HG03039 (cell line): ENCODE measurements around the gene CALN1.

Experiments used
- ATAC-seq: cut with Tn5 transposase; IDR thresholded peaks from one replicate; pipeline ENCODE4 v1.9.1; 2021; ENCODE audit warnings: mild to moderate bottlenecking, moderate library complexity; ENCODE audit not compliant: unreplicated experiment

Gene CALN1

GRCh38 chr7:72272479-72272878 lies 139.7 kb downstream of the CALN1 start:
- no peak for ATAC-seq

- ATAC-seq, result no peak
Measured at GRCh38 chr7:72268796-72269195, 143.3 kb downstream of the CALN1 start.

- no peak for ATAC-seq
Measured at GRCh38 chr7:72268090-72268489, 144.0 kb downstream of the CALN1 start.

- no peak for ATAC-seq
Measured at GRCh38 chr7:72267291-72267800, 144.8 kb downstream of the CALN1 start.

GRCh38 chr7:72266771-72267170 lies 145.4 kb downstream of the CALN1 start:
- no peak for ATAC-seq

GRCh38 chr7:72265071-72265904 lies 146.8 kb downstream of the CALN1 start:
- no peak for ATAC-seq

- no peak for ATAC-seq
Measured at GRCh38 chr7:72260406-72260805, 151.7 kb downstream of the CALN1 start.

- ATAC-seq, result no peak
Measured at GRCh38 chr7:72258074-72258473, 154.1 kb downstream of the CALN1 start.

- ATAC-seq, result no peak
Measured at GRCh38 chr7:72254455-72254854, 157.7 kb downstream of the CALN1 start.

GRCh38 chr7:72249106-72249505 lies 163.0 kb downstream of the CALN1 start:
- ATAC-seq, result no peak

- ATAC-seq, result no peak
Measured at GRCh38 chr7:72244826-72245398, 167.2 kb downstream of the CALN1 start.

- ATAC-seq, result no peak
Measured at GRCh38 chr7:72243329-72243728, 168.8 kb downstream of the CALN1 start.

- ATAC-seq, result no peak
Measured at GRCh38 chr7:72235351-72235750, 176.8 kb downstream of the CALN1 start.

GRCh38 chr7:72234086-72234485 lies 178.1 kb downstream of the CALN1 start:
- no peak for ATAC-seq

- no peak for ATAC-seq
Measured at GRCh38 chr7:72230281-72230680, 181.9 kb downstream of the CALN1 start.

- no peak for ATAC-seq
Measured at GRCh38 chr7:72223351-72223750, 188.8 kb downstream of the CALN1 start.

GRCh38 chr7:72222136-72222535 lies 190.0 kb downstream of the CALN1 start:
- no peak for ATAC-seq

- ATAC-seq, result no peak
Measured at GRCh38 chr7:72219500-72219899, 192.6 kb downstream of the CALN1 start.

- ATAC-seq, result no peak
Measured at GRCh38 chr7:72217151-72217550, 195.0 kb downstream of the CALN1 start.

GRCh38 chr7:72213769-72214168 lies 198.4 kb downstream of the CALN1 start:
- ATAC-seq, result no peak

- no peak for ATAC-seq
Measured at GRCh38 chr7:72213081-72213480, 199.1 kb downstream of the CALN1 start.

GRCh38 chr7:72211175-72211574 lies 201.0 kb downstream of the CALN1 start:
- ATAC-seq, result no peak
